ENCODE data around the gene TMPRSS15. TPM values are rescaled to one million over a fixed set of nuclear protein-coding genes. Genes with fewer than 3 reads are reported as not detected.

The TMPRSS15 gene
- total and polyA plus RNA-seq, 9 of the 15 experiments (the other 6 are each of a cell fraction or from before 2014, with no cell fraction given), result 0.03 to 0.11 (median 0.04) TPM; not detected in 4

DNA sequence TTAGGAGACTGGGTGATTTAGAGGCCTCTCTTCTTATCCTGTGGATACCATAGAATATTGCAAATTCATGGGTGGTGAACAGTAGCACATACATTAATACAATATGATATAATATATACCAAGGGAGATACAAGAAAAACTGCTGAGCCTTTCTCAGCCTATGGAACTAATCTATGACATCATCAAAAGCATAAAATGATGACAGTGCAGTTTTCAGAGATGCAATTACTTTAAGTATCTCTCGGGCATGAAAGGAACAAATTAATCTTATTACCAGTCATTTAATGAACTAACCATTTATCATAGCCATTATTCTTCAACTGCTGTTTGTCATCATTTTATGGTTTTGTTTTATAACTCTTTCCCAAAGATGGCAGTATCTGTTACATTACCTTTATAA is 155.4 kb downstream of the TMPRSS15 start:
- H3K4me3 ChIP-seq, result no peak overlapping the region
- CTCF ChIA-PET (ENCODE audit: low intra/inter-chr PET ratio), result no interaction called here
- no peak overlapping the region for H3K4me2 ChIP-seq (ENCODE audit: insufficient read depth, low read length)
- DNase-seq (ENCODE audit: extremely low read depth in 1 of 4, low spot score in 3 of 4), result no peak
- no peaks in the 10 kb centered on the region for H3K79me2 ChIP-seq (ENCODE audit: control insufficient read depth, insufficient read depth, low read length)
- intact Hi-C loops (cut with micrococcal nuclease) (no loop called here), in situ Hi-C loops (cut with MboI) (no loop called here)
- no TSS peak for BruUV-seq (replicated peaks)
- peaks cover 2% of the 10 kb centered on the region; the same call in 1 of the 2 replicates for H3K9me3 ChIP-seq (replicated peaks; ENCODE audit: control insufficient read depth, insufficient read depth, low read depth, low read length)
- no peaks in the 10 kb centered on the region for H3K9me1 ChIP-seq (ENCODE audit: control insufficient read depth, insufficient read depth, low read length)
- no peaks in the 10 kb centered on the region for H4K20me1 ChIP-seq (replicated peaks; ENCODE audit: control insufficient read depth, insufficient read depth, low read length)
- no peaks in the 10 kb centered on the region for H3K4me1 ChIP-seq (replicated peaks in 1 of 2; ENCODE audit: control insufficient read depth in 2 of 2, insufficient read depth in 2 of 2, low read length in 2 of 2)
- no peak overlapping the region for H3K9ac ChIP-seq (ENCODE audit: insufficient read depth in 1 of 2, low read depth in 2 of 2, low read length in 2 of 2)
- 0% methylated on average over 1 of the region's 1 CpG for WGBS (ENCODE audit: insufficient coverage, low coverage, missing lambda C conversion rate)
- no peak overlapping the region for H3K27ac ChIP-seq (ENCODE audit: extremely low read depth, low read depth, low read length)
- POLR2A ChIA-PET, result no interaction called here
- no peak overlapping the region for H2AFZ ChIP-seq (ENCODE audit: low read depth, low read length)
- no peak for FAIRE-seq
- no peaks in the 10 kb centered on the region for H3K36me3 ChIP-seq (ENCODE audit: control insufficient read depth, insufficient read depth, low read length)
- no peak for ATAC-seq
- no peaks in the 10 kb centered on the region for H3K27me3 ChIP-seq (ENCODE audit: control insufficient read depth in 2 of 2, insufficient read depth in 2 of 2, low read length in 2 of 2)
- TF ChIP-seq TCF7L2 (IDR thresholded peaks at IDR 0.05; ENCODE audit: low read depth, low read length) (no peak), RNF2 (IDR thresholded peaks at IDR 0.05) (no peak), NCOA6 (IDR thresholded peaks at IDR 0.05) (no peak), ZBTB2 (IDR thresholded peaks at IDR 0.05) (no peak), ZNF316 (IDR thresholded peaks at IDR 0.05) (peak; percentile 89), MAFK (IDR thresholded peaks at IDR 0.05; ENCODE audit: low read length) (peak; percentile 97), MAFG (tag; conservative IDR thresholded peaks at IDR 0.05) (peak; percentile 82), RUNX1 (IDR thresholded peaks at IDR 0.05; ENCODE audit: low read depth) (no peak), STAT5B (CRISPR knock-in tag; IDR thresholded peaks at IDR 0.05) (no peak), ZBTB26 (CRISPR knock-in tag; IDR thresholded peaks at IDR 0.05) (no peak), MAFF (IDR thresholded peaks at IDR 0.05; ENCODE audit: low read length) (peak; percentile 90)
- TF ChIP-seq, protein P1, sequence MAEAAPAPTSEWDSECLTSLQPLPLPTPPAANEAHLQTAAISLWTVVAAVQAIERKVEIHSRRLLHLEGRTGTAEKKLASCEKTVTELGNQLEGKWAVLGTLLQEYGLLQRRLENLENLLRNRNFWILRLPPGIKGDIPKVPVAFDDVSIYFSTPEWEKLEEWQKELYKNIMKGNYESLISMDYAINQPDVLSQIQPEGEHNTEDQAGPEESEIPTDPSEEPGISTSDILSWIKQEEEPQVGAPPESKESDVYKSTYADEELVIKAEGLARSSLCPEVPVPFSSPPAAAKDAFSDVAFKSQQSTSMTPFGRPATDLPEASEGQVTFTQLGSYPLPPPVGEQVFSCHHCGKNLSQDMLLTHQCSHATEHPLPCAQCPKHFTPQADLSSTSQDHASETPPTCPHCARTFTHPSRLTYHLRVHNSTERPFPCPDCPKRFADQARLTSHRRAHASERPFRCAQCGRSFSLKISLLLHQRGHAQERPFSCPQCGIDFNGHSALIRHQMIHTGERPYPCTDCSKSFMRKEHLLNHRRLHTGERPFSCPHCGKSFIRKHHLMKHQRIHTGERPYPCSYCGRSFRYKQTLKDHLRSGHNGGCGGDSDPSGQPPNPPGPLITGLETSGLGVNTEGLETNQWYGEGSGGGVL (CRISPR knock-in tag; IDR thresholded peaks at IDR 0.05), result no peak
- TF ChIP-seq, protein P2, sequence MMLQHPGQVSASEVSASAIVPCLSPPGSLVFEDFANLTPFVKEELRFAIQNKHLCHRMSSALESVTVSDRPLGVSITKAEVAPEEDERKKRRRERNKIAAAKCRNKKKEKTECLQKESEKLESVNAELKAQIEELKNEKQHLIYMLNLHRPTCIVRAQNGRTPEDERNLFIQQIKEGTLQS (IDR thresholded peaks at IDR 0.05), result peak; percentile 28; the same call in 1 of the 2 replicates
- TF ChIP-seq, protein P2 (CRISPR knock-in tag; conservative IDR thresholded peaks at IDR 0.05), result no peak

All from K562 (cell line).